HepG2 (cell line): ENCODE results near the gene PXMP4.

Experiments used
- HDAC6 ChIP-seq: fragments of 200-600 bp; sonication (generic); IDR thresholded peaks from 2 replicates; pipeline ENCODE4 v1.7.0; 2017; ENCODE audit warnings: mild to moderate bottlenecking, antibody characterized with exemption, low read length, low read depth
- JUNB ChIP-seq: sonication (generic); formaldehyde crosslinking; IDR thresholded peaks from 2 replicates; pipeline ENCODE4 v1.8.0; 2022; ENCODE audit warnings: missing genetic modification reagents, mild to moderate bottlenecking, borderline replicate concordance
- KDM3A ChIP-seq: IDR thresholded peaks from 2 replicates; pipeline ENCODE4 v1.6.1; 2018; ENCODE audit warnings: low read depth, missing compliant biosample characterization
- NR3C1 ChIP-seq: sonication (generic); formaldehyde crosslinking; IDR thresholded peaks from 2 replicates; pipeline ENCODE4 v1.4.0; 2020; ENCODE audit warnings: missing genetic modification reagents
- TF ChIP-seq, protein P1 (sequence below), 2 experiments: IDR thresholded peaks; 2 replicates each; pipeline ENCODE4 v1.6.1; 2011 to 2012; ENCODE audit warnings: low read length in 2 of 2, borderline replicate concordance in 1 of 2, low read depth in 1 of 2, mild to moderate bottlenecking in 1 of 2, moderate library complexity in 1 of 2
- TF ChIP-seq, protein P2 (sequence below): sonication (generic); formaldehyde crosslinking; IDR thresholded peaks from 2 replicates; pipeline ENCODE4 v1.5.0; 2020; ENCODE audit warnings: mild to moderate bottlenecking, missing genetic modification reagents, moderate library complexity

DNA sequence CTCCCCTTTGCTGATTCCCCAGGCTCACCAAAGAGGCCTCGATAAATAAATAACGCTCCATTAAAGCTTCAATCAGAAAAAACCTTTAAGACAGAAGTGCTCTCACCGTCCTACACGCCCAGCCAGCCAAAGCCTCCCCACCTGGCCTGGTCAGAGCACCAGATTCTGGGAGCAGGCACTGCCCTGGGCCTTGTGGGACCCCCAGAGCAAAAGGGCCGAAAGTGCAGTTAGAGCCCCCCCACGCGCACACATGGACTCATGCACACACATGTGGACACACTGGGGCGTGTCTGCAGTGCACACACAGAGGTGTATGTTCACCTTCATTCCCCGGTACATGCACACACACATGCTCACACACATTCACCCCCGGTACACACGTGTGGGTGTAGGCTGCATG, 44.0 kb downstream of the PXMP4 start:
- no peak for TF ChIP-seq JUNB (CRISPR knock-in tag)
- TF ChIP-seq, protein P1, sequence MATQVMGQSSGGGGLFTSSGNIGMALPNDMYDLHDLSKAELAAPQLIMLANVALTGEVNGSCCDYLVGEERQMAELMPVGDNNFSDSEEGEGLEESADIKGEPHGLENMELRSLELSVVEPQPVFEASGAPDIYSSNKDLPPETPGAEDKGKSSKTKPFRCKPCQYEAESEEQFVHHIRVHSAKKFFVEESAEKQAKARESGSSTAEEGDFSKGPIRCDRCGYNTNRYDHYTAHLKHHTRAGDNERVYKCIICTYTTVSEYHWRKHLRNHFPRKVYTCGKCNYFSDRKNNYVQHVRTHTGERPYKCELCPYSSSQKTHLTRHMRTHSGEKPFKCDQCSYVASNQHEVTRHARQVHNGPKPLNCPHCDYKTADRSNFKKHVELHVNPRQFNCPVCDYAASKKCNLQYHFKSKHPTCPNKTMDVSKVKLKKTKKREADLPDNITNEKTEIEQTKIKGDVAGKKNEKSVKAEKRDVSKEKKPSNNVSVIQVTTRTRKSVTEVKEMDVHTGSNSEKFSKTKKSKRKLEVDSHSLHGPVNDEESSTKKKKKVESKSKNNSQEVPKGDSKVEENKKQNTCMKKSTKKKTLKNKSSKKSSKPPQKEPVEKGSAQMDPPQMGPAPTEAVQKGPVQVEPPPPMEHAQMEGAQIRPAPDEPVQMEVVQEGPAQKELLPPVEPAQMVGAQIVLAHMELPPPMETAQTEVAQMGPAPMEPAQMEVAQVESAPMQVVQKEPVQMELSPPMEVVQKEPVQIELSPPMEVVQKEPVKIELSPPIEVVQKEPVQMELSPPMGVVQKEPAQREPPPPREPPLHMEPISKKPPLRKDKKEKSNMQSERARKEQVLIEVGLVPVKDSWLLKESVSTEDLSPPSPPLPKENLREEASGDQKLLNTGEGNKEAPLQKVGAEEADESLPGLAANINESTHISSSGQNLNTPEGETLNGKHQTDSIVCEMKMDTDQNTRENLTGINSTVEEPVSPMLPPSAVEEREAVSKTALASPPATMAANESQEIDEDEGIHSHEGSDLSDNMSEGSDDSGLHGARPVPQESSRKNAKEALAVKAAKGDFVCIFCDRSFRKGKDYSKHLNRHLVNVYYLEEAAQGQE (IDR thresholded peaks at IDR 0.05; ENCODE audit: borderline replicate concordance in 1 of 2, low read depth in 1 of 2, low read length in 2 of 2): no peak
- TF ChIP-seq HDAC6: no peak
- TF ChIP-seq, protein P2, sequence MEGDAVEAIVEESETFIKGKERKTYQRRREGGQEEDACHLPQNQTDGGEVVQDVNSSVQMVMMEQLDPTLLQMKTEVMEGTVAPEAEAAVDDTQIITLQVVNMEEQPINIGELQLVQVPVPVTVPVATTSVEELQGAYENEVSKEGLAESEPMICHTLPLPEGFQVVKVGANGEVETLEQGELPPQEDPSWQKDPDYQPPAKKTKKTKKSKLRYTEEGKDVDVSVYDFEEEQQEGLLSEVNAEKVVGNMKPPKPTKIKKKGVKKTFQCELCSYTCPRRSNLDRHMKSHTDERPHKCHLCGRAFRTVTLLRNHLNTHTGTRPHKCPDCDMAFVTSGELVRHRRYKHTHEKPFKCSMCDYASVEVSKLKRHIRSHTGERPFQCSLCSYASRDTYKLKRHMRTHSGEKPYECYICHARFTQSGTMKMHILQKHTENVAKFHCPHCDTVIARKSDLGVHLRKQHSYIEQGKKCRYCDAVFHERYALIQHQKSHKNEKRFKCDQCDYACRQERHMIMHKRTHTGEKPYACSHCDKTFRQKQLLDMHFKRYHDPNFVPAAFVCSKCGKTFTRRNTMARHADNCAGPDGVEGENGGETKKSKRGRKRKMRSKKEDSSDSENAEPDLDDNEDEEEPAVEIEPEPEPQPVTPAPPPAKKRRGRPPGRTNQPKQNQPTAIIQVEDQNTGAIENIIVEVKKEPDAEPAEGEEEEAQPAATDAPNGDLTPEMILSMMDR (CRISPR knock-in tag): no peak
- no peak for TF ChIP-seq KDM3A (CRISPR knock-in tag)
- no peak for TF ChIP-seq NR3C1
